BLaER1 (cell line): ENCODE results near the gene TOPORS.

Experiments
- H3K27ac ChIP-seq: shearing (Covaris generic); formaldehyde crosslinking; 2 replicates; pipeline ENCODE4 v1.8.1; 2022
- H3K27me3 ChIP-seq: shearing (Covaris generic); formaldehyde crosslinking; 2 replicates; pipeline ENCODE4 v1.8.1; 2022
- H3K36me3 ChIP-seq: shearing (Covaris generic); formaldehyde crosslinking; 2 replicates; pipeline ENCODE4 v1.8.1; 2022
- H3K4me1 ChIP-seq: shearing (Covaris generic); formaldehyde crosslinking; 2 replicates; pipeline ENCODE4 v1.8.1; 2022
- H3K4me2 ChIP-seq: shearing (Covaris generic); formaldehyde crosslinking; 2 replicates; pipeline ENCODE4 v1.8.1; 2022
- H3K4me3 ChIP-seq: shearing (Covaris generic); formaldehyde crosslinking; 2 replicates; pipeline ENCODE4 v1.8.1; 2022
- H3K9ac ChIP-seq: shearing (Covaris generic); formaldehyde crosslinking; 2 replicates; pipeline ENCODE4 v1.8.1; 2022
- H3K9me3 ChIP-seq: shearing (Covaris generic); formaldehyde crosslinking; 2 replicates; pipeline ENCODE4 v1.8.1; 2022
- H4K20me1 ChIP-seq: shearing (Covaris generic); formaldehyde crosslinking; 2 replicates; pipeline ENCODE4 v1.8.1; 2022
- Cebpa-rat ChIP-seq: shearing (Covaris generic); IDR thresholded peaks from 2 replicates; pipeline ENCODE4 v1.8.1; 2022

TOPORS gene

DNA sequence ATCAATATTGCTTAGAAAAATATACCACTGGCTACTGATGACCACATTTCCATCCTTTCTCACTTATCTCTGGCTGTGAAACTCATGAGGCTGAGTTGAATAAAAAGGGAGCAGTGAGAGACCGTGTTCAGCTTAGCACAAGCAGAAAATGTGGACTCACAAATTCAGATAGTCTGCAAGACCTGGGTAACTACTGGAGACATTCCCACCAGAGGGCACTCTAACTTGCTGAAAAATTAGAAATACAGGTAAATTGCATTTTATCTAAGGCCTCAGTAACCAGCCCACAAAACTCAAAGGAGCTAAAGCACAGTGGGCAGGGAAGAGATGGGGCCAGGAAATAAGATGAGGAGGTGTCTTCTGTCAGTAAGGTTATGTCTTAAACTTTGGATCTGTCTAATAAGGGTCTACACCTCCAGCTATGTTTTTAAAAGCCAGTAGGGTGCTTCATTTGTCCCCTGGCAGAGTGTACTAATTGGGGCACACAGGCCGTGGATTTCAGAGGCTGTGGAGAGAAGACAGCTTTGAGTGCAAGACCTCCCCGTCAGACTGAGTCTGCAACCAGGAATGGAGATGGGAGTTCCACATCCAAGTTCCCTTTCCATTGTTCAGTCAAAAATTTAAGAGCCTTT, 29.2 kb upstream of the TOPORS start:
- H3K9ac ChIP-seq: no peak overlapping the region
- no peaks in the 10 kb centered on the region for H3K9me3 ChIP-seq
- H3K36me3 ChIP-seq: no peaks in the 10 kb centered on the region
- TF ChIP-seq Cebpa-rat: no peak
- H3K4me2 ChIP-seq: no peak overlapping the region
- no peaks in the 10 kb centered on the region for H3K27me3 ChIP-seq
- H3K4me1 ChIP-seq: peaks cover 6% of the 10 kb centered on the region; the same call in 1 of the 2 replicates
- no peak overlapping the region for H3K4me3 ChIP-seq
- H3K27ac ChIP-seq: no peak overlapping the region
- H4K20me1 ChIP-seq: no peaks in the 10 kb centered on the region

DNA sequence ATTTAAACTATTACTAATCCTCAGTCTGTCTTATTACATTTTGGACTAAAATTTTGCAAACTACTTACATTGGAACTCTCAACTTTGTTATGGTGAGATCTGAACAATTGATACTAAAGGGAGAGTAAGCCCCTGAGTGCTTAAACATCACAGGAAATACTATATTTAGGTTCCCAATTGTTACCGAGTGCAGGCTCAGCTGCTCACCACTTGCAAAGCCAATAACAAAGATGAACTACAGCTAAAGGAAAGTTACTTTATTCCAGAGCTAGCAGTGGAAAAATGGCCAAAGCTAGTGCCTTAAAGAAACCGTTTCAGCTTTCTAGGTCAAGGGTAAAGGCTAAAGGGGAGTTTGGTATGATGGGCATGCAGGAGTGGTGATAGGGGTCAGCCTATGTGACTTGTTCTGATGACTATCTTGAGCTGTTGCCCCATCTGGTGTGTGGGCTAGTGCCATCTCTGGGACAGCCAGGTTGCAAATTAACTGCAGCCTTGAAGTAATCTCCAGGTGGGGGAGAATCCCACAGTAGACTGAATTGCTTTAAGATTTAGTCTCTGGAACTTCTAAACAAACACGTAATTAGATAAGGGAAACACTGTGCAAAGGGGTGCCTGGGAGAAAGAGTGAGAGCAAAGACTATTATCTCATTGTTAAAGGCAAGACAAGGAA, 28.4 kb upstream of the TOPORS start:
- no peaks in the 10 kb centered on the region for H3K27me3 ChIP-seq
- H3K4me3 ChIP-seq: no peak overlapping the region
- no peaks in the 10 kb centered on the region for H3K9me3 ChIP-seq
- H3K4me1 ChIP-seq: peaks cover 6% of the 10 kb centered on the region; the same call in 1 of the 2 replicates
- H4K20me1 ChIP-seq: no peaks in the 10 kb centered on the region
- H3K4me2 ChIP-seq: peak overlapping the region; percentile 15; the same call in 1 of the 2 replicates
- H3K27ac ChIP-seq: no peak overlapping the region
- H3K36me3 ChIP-seq: no peaks in the 10 kb centered on the region
- no peak for TF ChIP-seq Cebpa-rat
- no peak overlapping the region for H3K9ac ChIP-seq

DNA sequence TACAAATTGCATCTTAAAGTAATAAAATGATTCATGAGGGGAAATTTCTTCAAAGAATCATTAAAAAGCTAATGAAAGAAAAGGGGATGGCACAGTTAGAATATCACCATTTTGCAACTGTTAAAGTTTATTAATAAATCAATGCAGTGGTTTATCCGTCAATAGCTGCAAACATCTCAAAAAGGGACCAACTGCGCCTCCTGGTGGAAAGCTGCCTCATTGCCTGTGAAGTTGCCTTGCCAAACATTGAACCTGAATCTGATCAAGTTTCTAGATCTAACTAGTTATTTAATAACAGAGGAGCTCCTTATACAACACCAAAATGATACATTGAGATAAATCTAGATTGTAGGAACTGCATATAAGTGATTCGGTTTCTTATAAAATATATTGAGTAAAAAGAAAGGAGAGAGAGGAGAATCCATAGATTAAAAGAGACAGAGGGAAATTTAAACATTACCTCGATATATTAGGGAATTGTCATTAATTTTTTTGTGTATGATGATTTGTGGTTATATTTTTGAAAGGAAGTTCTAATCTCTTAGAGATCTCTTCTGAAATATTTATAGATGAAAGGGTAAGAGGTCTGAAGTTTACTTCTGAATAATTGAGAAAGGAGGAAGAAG, 27.4 kb upstream of the TOPORS start:
- peaks cover 6% of the 10 kb centered on the region; the same call in 1 of the 2 replicates for H3K4me1 ChIP-seq
- no peaks in the 10 kb centered on the region for H4K20me1 ChIP-seq
- no peaks in the 10 kb centered on the region for H3K27me3 ChIP-seq
- no peaks in the 10 kb centered on the region for H3K9me3 ChIP-seq
- H3K9ac ChIP-seq: no peak overlapping the region
- H3K4me3 ChIP-seq: no peak overlapping the region
- H3K4me2 ChIP-seq: no peak overlapping the region
- no peak overlapping the region for H3K27ac ChIP-seq
- no peak for TF ChIP-seq Cebpa-rat
- no peaks in the 10 kb centered on the region for H3K36me3 ChIP-seq

DNA sequence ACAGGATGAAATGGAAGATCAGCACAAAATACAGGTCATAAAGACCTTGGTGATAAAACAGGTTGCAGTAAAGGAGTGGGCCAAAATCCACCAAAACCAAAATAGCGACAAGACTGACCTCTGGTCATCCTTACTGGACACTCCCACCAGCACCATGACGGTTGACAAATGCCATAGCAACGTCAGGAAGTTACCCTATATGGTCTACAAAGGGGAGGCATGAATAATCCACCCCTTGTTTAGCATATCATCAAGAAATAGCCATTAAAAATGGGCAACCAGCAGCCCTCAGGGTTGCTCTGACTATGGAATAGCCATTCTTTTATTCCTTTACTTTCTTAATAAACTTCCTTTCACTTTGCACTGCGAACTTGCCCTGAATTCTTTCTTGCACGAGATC, 26.6 kb upstream of the TOPORS start:
- no peak for TF ChIP-seq Cebpa-rat
- H3K4me2 ChIP-seq: no peak overlapping the region
- H3K9me3 ChIP-seq: no peaks in the 10 kb centered on the region
- H3K4me3 ChIP-seq: no peak overlapping the region
- no peak overlapping the region for H3K27ac ChIP-seq
- H3K4me1 ChIP-seq: peaks cover 6% of the 10 kb centered on the region; the same call in 1 of the 2 replicates
- no peaks in the 10 kb centered on the region for H3K36me3 ChIP-seq
- no peak overlapping the region for H3K9ac ChIP-seq
- H4K20me1 ChIP-seq: no peaks in the 10 kb centered on the region
- H3K27me3 ChIP-seq: no peaks in the 10 kb centered on the region

DNA sequence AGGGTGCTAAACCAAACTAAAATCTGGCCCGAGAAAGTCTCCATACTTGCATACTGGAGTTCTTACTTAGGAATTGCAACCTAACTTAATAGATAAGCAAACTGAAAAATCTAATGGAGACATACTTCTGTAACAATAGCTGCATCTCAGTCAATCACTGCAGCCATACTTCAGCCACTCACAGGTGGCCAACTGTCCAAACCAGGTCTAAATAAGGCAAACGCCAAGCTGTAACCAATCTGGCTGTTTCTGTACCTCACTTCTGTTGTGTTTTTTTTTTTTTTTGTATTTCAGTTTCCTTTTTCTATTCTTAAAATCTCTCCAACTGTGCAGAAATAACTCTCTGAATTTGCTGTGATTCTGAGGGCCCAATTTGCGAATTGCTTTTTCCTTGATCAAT, 24.9 kb upstream of the TOPORS start:
- Histone ChIP-seq H3K27me3 (no peaks in the 10 kb centered on the region), H3K4me3 (no peak overlapping the region), H3K9ac (no peak overlapping the region), H3K4me2 (no peak overlapping the region), H3K4me1 (peaks cover 14% of the 10 kb centered on the region), H4K20me1 (no peaks in the 10 kb centered on the region), H3K36me3 (no peaks in the 10 kb centered on the region), H3K27ac (no peak overlapping the region), H3K9me3 (no peaks in the 10 kb centered on the region)
- TF ChIP-seq Cebpa-rat: no peak

DNA sequence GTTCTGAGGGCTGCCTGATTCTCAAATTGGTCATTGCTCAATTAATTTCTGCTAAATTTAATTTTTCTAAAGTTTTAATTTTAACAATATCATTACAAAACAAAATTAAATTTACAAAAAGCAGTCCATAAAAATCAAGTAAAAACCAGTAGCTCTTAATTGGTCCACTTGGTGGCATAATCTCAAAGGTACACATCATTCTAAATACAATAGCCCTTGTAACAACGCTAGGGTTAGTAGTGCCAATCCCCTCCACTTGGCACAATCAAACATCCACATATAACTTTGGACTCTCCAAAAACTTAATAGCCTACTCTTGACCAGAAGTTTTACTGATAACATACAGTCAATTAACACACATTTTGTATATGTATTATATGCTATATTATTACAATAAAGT, 22.5 kb upstream of the TOPORS start:
- no peak overlapping the region for H3K9ac ChIP-seq
- H4K20me1 ChIP-seq: peaks cover 18% of the 10 kb centered on the region
- H3K4me1 ChIP-seq: peaks cover 23% of the 10 kb centered on the region
- no peak overlapping the region for H3K4me3 ChIP-seq
- no peak overlapping the region for H3K27ac ChIP-seq
- no peaks in the 10 kb centered on the region for H3K9me3 ChIP-seq
- peaks cover 4% of the 10 kb centered on the region for H3K36me3 ChIP-seq
- no peaks in the 10 kb centered on the region for H3K27me3 ChIP-seq
- TF ChIP-seq Cebpa-rat: no peak
- H3K4me2 ChIP-seq: no peak overlapping the region

DNA sequence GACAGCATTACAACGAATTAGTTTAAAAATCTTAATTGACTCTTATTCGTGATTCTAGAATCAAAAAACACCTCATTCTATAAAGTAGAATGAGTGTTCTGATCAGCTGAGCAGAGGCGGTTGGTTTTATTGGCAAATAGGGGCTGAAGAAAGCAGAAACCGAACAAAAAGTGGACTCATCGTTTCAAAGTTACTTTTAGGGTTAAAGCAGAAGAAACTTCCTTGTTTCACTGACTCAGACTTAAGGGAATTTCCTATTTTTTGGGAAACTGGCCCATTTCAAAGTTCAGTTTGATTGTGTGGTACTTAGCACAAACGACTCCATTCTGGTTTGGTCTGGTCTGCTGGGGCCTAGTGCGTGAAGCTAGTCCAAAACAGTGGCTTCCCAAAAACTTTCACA, 21.4 kb upstream of the TOPORS start:
- TF ChIP-seq Cebpa-rat: no peak
- peaks cover 28% of the 10 kb centered on the region for H4K20me1 ChIP-seq
- H3K36me3 ChIP-seq: peaks cover 15% of the 10 kb centered on the region
- H3K4me3 ChIP-seq: peak overlapping the region; percentile 88
- H3K9ac ChIP-seq: no peak overlapping the region
- no peaks in the 10 kb centered on the region for H3K27me3 ChIP-seq
- no peak overlapping the region for H3K27ac ChIP-seq
- H3K4me2 ChIP-seq: peak overlapping the region; percentile 76
- H3K9me3 ChIP-seq: no peaks in the 10 kb centered on the region
- peaks cover 23% of the 10 kb centered on the region for H3K4me1 ChIP-seq

DNA sequence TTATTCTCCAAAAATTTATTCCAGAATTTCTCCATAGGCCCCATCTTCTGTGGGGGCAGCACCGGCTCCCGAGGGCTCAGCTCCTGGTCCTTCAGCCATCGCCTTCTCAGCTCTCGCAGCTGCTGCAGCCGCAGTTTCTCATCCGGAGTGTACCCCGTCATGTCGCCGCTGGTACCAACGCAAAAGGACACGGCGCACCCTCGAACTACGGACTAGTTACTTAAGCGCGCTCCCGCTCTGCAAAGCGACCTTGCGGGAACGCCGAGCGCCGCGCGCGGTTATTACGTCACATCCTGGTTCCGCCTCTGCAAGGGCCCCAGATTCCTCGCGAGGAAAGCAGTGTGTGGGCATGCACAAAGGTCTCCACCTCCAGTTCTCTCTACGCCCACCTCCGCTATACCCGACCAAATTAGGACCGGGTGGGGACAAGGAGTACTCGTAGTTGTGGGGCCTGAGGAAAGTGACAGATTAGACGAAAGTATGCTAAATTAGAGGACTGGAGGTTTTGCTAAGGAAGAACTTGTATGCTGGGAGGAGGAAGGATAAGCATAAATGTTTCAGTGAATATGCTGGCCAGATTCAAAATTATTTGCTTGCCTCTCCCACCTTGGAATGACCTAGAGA, 20.6 kb upstream of the TOPORS start, which contains the start of gene NDUFB6:
Gene NDUFB6, minus strand, starts transcription at position 260 of the 624 bp plus-strand sequence. Its CDS starts 99 bp downstream, at position 161.
- Histone ChIP-seq H3K4me3 (peak within 1 kb of the TSS; percentile 88), H3K4me1 (peaks cover 23% of the 10 kb centered on the region), H4K20me1 (peaks cover 29% of the 10 kb centered on the region), H3K9me3 (no peaks in the 10 kb centered on the region), H3K27ac (peak within 1 kb of the TSS; percentile 77), H3K9ac (peak within 1 kb of the TSS; percentile 88), H3K27me3 (no peaks in the 10 kb centered on the region), H3K4me2 (peak within 1 kb of the TSS; percentile 76), H3K36me3 (peaks cover 19% of the 10 kb centered on the region)
- TF ChIP-seq Cebpa-rat: peak; percentile 66; the same call in 1 of the 2 replicates

DNA sequence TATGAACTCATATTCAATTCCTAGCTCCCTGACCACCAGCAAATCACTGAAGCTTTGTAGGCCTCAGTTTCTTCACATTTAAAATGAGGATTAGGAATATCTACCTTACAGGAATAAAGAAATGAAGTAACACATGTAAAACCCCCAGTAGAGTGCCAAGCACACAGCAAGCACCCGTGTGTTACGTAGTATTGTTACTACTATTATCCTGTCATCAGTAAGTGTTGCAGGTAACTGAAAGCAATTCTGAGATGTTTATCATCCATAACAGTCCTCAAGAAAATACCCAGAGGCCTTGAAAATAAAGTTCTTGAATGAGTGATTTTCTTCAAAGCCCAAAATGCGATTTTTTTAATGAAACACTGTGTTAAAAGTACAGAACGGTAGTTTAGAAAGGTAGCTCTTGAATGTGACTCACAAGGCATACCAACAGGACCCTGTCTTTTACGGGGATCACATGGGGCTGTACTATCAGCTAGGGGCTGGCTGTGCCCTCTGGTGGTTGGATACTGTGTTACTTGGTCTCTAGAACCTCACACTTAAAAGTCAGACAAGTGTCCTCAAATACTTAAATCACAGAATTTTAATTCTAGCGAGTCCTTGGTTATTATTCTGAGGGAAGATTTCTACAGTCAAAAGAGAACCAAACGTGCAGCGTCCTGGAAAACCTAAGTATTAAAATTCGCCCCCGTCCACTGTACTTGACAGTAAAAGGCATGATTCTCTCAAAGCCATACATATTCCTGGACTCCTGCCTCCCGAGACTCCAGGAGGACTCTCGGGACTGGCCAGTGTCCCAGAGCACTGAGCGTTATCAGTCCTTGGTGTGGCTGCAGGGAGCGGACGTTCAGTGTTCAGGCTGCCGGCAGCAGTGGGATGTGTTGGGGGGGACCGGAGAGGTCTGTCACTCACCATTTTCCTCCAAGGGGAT, 19.8 kb upstream of the TOPORS start:
- no peak for TF ChIP-seq Cebpa-rat
- Histone ChIP-seq H3K9me3 (no peaks in the 10 kb centered on the region), H3K4me2 (peak overlapping the region; percentile 76), H3K36me3 (peaks cover 26% of the 10 kb centered on the region), H3K4me3 (peak overlapping the region; percentile 88), H3K27me3 (no peaks in the 10 kb centered on the region), H3K9ac (peak overlapping the region; percentile 88), H4K20me1 (peaks cover 36% of the 10 kb centered on the region), H3K4me1 (peaks cover 23% of the 10 kb centered on the region), H3K27ac (peak overlapping the region; percentile 77)
